Stimulated activated naive CD8-positive, alpha-beta T cell treated with anti-CD3 and anti-CD28 coated beads, Interleukin-15, amount 100 ng/mL, for 72 hours (primary cell): ENCODE results near the gene ZDHHC19.
"Not testable (repeated sequence)": the region's sequence is repeated elsewhere in the genome, so short reads cannot be mapped to it uniquely, and the experiment has no call there.

Experiments
- ATAC-seq: fragments of 150-1000 bp; cut with Tn5 transposase; 2 replicates; pipeline ENCODE4 v1.10.0; 2021; ENCODE audit warnings: mild to moderate bottlenecking, moderate library complexity
- DNase-seq, 2 donors: peaks; one replicate each; pipeline ENCODE4 v3.0.0; 2021 to 2022
- H3K27ac Mint-ChIP-seq, 2 donors: one replicate each; pipeline ENCODE4 v1.8.0; 2022; ENCODE audit warnings: mild to moderate bottlenecking in 2 of 2, mixed read lengths in 2 of 2, moderate library complexity in 2 of 2
- H3K27me3 Mint-ChIP-seq: one replicate; pipeline ENCODE4 v1.8.0; 2022; ENCODE audit warnings: mixed read lengths
- H3K4me1 Mint-ChIP-seq: one replicate; pipeline ENCODE4 v1.8.0; 2022; ENCODE audit warnings: mild to moderate bottlenecking, mixed read lengths
- H3K4me3 Mint-ChIP-seq, 2 donors: one replicate each; pipeline ENCODE4 v1.8.0; 2022; ENCODE audit warnings: mild to moderate bottlenecking in 2 of 2, mixed read lengths in 2 of 2, moderate library complexity in 1 of 2
- H3K9me3 Mint-ChIP-seq, 2 donors: one replicate each; pipeline ENCODE4 v1.8.0; 2022; ENCODE audit warnings: mixed read lengths in 2 of 2

Gene ZDHHC19, protein sequence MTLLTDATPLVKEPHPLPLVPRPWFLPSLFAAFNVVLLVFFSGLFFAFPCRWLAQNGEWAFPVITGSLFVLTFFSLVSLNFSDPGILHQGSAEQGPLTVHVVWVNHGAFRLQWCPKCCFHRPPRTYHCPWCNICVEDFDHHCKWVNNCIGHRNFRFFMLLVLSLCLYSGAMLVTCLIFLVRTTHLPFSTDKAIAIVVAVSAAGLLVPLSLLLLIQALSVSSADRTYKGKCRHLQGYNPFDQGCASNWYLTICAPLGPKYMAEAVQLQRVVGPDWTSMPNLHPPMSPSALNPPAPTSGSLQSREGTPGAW

GRCh38 chr3:196210673-196211556, at the start of gene ZDHHC19:
ZDHHC19 (minus strand) TSS chr3:196211400; CDS start chr3:196211315, 85 bp downstream.
- no peak for ATAC-seq
- Mint-ChIP-seq H3K27me3 (peaks cover 10% of the 10 kb centered on the region), H3K9me3 (no peaks in the 10 kb centered on the region), H3K4me1 (peaks cover 27% of the 10 kb centered on the region), H3K27ac (peak within 1 kb of the TSS in 1 of 2 donors; percentile 65), H3K4me3 (no peak within 1 kb of the TSS)
- DNase-seq = no peak

GRCh38 chr3:196260784-196261183, 49.6 kb upstream of the ZDHHC19 start:
- no peaks in the 10 kb centered on the region for H3K9me3 Mint-ChIP-seq
- H3K27me3 Mint-ChIP-seq = no peaks in the 10 kb centered on the region
- no peak overlapping the region for H3K27ac Mint-ChIP-seq
- ATAC-seq (no peak), DNase-seq (no peak)
- H3K4me1 Mint-ChIP-seq = peaks cover 7% of the 10 kb centered on the region
- H3K4me3 Mint-ChIP-seq = no peak overlapping the region

DNA sequence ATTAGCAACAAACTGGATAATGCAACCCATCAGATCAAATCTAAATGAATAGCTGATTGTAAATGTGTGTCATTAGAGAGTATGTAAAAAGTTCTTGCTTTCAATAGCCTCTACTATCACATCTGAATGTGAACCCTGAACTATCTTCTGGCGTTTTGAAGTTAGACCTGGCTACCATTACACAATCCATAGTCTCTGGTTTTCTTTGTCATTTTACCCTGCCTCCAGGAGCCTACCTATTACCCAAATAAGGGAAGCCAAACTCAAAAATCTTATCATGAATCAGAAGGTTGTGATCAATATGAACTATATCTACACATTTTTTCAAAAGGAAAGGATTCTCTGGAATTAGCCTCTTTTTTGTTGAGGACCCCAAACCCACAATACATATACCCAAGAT, 44.6 kb upstream of the ZDHHC19 start:
- Mint-ChIP-seq H3K27me3 (no peaks in the 10 kb centered on the region), H3K27ac (no peak overlapping the region), H3K4me3 (no peak overlapping the region), H3K4me1 (no peaks in the 10 kb centered on the region), H3K9me3 (no peaks in the 10 kb centered on the region)
- no peak for DNase-seq
- no peak for ATAC-seq

DNA sequence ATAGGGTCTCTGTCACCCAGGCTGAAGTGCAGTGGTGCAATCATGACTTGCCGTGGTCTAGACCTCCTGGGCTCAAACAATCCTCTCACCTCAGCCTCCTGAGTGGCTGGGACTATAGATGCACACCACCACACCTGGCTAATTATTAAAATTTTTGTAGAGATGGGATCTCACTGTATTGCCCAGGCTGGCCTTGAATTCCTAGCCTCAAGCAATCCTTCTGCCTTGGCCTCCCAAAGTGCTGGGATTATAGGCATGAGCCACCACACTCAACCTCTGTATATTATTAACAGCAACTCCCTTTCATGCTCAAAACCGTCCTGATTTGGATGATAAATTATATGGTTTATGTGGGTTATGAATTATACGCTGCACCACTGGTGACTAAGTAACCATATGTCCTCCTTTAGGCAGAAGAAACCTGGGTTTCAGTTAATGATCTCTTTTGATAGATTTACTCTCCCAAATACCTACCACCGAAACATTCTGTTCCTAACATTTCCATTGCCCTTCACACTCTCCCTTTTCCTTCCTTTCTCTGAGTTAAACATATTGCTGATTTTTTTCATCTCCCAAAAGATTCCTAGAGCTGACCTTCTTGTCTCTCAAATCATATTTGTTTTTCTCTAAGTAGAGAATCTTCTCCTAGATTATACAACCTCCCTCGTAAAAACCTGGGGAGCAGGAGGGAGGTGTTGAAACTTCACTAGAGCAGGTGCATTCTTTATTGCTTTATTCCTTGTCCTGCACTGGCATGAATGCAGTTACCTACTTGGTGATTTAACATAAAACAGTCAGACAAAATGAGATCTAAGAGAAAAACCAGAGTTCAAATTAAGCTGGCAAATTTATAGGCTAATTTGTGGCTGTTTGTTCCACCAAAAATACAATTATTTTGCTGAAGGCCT, 43.4 kb upstream of the ZDHHC19 start:
- no peaks in the 10 kb centered on the region for H3K27me3 Mint-ChIP-seq
- DNase-seq = no peak

GRCh38 chr3:196251918-196252317, 40.7 kb upstream of the ZDHHC19 start:
- H3K27ac Mint-ChIP-seq = no peak overlapping the region
- no peak for ATAC-seq
- no peak overlapping the region for H3K4me3 Mint-ChIP-seq
- no peak for DNase-seq
- H3K9me3 Mint-ChIP-seq = no peaks in the 10 kb centered on the region
- no peaks in the 10 kb centered on the region for H3K27me3 Mint-ChIP-seq
- H3K4me1 Mint-ChIP-seq = no peaks in the 10 kb centered on the region

More for the DNA sequence above, 43.4 kb upstream of the ZDHHC19 start:
- H3K4me1 Mint-ChIP-seq = no peaks in the 10 kb centered on the region
- H3K9me3 Mint-ChIP-seq = no peaks in the 10 kb centered on the region
- H3K4me3 Mint-ChIP-seq = no peak overlapping the region
- ATAC-seq = no peak
- H3K27ac Mint-ChIP-seq = peak overlapping the region in 1 of 2 donors; percentile 1

GRCh38 chr3:196246612-196247308, 35.6 kb upstream of the ZDHHC19 start:
- ATAC-seq (no peak), DNase-seq (no peak)
- Mint-ChIP-seq H3K27ac (no peak overlapping the region), H3K9me3 (no peaks in the 10 kb centered on the region), H3K4me3 (no peak overlapping the region), H3K27me3 (no peaks in the 10 kb centered on the region), H3K4me1 (no peaks in the 10 kb centered on the region)

DNA sequence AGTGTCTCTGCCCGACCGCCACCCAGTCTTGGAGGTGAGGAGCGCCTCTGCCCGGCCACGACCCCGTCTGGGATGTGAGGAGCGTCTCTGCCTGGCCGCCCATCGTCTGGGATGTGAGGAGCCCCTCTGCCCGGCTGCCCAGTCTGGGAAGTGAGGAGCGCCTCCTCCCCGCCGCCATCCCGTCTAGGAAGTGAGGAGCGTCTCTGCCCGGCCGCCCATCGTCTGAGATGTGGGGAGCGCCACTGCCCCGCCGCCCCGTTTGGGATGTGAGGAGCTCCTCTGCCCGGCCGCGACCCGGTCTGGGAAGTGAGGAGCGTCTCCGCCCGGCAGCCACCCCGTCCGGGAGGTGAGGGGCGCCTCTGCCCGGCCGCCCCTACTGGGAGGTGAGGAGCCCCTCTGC, 33.0 kb upstream of the ZDHHC19 start:
- H3K4me1 Mint-ChIP-seq = not testable (repeated sequence)

GRCh38 chr3:196241704-196242103, 30.5 kb upstream of the ZDHHC19 start:
- DNase-seq (no peak), ATAC-seq (no peak)
- Mint-ChIP-seq H3K9me3 (no peaks in the 10 kb centered on the region), H3K4me3 (no peak overlapping the region), H3K27me3 (no peaks in the 10 kb centered on the region), H3K27ac (no peak overlapping the region), H3K4me1 (peaks cover 9% of the 10 kb centered on the region)

More for the DNA sequence above, 33.0 kb upstream of the ZDHHC19 start:
- H3K9me3 Mint-ChIP-seq, ATAC-seq, H3K4me3 Mint-ChIP-seq, H3K27me3 Mint-ChIP-seq, DNase-seq: not testable (repeated sequence)
- peak overlapping the region in 1 of 2 donors; percentile 63 for H3K27ac Mint-ChIP-seq

- Mint-ChIP-seq H3K27me3 (no peaks in the 10 kb centered on the region), H3K27ac (no peak overlapping the region), H3K4me1 (peaks cover 17% of the 10 kb centered on the region), H3K4me3 (no peak overlapping the region), H3K9me3 (no peaks in the 10 kb centered on the region)
- DNase-seq = no peak
- ATAC-seq = no peak
Observed at GRCh38 chr3:196240424-196240823, 29.2 kb upstream of the ZDHHC19 start.

- no peaks in the 10 kb centered on the region for H3K27me3 Mint-ChIP-seq
- no peak for DNase-seq
- no peak overlapping the region for H3K4me3 Mint-ChIP-seq
- H3K9me3 Mint-ChIP-seq = no peaks in the 10 kb centered on the region
- peaks cover 17% of the 10 kb centered on the region for H3K4me1 Mint-ChIP-seq
- no peak for ATAC-seq
- peak overlapping the region in 1 of 2 donors; percentile 30 for H3K27ac Mint-ChIP-seq
Observed at GRCh38 chr3:196238612-196239560, 27.7 kb upstream of the ZDHHC19 start.

- peaks cover 30% of the 10 kb centered on the region for H3K4me1 Mint-ChIP-seq
- H3K27me3 Mint-ChIP-seq = no peaks in the 10 kb centered on the region
- no peak for DNase-seq
- ATAC-seq = peak; percentile 49
- no peak overlapping the region for H3K4me3 Mint-ChIP-seq
- H3K9me3 Mint-ChIP-seq = no peaks in the 10 kb centered on the region
- no peak overlapping the region for H3K27ac Mint-ChIP-seq
Observed at GRCh38 chr3:196237203-196237602, 26.0 kb upstream of the ZDHHC19 start.

DNA sequence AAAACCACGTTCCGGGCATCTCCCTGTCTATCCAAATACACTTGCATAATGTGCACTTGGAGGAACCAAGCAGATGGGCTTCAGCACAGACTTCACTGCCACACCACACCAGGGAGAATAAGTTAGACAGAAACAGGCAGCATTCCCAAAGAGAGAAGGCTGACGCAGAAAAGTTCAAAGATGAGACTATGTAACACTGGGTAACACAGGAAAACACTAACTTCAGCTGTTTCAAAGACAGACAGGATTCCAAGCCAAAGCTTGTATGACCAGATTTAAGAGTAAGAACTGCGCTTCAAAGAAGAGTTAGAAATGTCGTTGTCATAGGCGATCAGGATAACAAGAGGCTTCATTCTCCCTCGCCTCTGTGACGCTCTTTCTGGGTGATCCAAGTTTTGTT, 25.0 kb upstream of the ZDHHC19 start:
- no peaks in the 10 kb centered on the region for H3K9me3 Mint-ChIP-seq
- ATAC-seq = no peak
- peak overlapping the region in 1 of 2 donors; percentile 60 for H3K27ac Mint-ChIP-seq
- H3K4me3 Mint-ChIP-seq = no peak overlapping the region
- DNase-seq = no peak
- no peaks in the 10 kb centered on the region for H3K27me3 Mint-ChIP-seq
- peaks cover 32% of the 10 kb centered on the region for H3K4me1 Mint-ChIP-seq

- DNase-seq = no peak
- Mint-ChIP-seq H3K27ac (peak overlapping the region; percentile 20 to 44), H3K4me1 (peaks cover 32% of the 10 kb centered on the region), H3K9me3 (no peaks in the 10 kb centered on the region), H3K4me3 (no peak overlapping the region), H3K27me3 (no peaks in the 10 kb centered on the region)
- peak; percentile 58 for ATAC-seq
Observed at GRCh38 chr3:196235452-196236122, 24.4 kb upstream of the ZDHHC19 start.
